Pons (tissue), 1 donor: ENCODE data around the gene UPK1A.
"Not testable (repeated sequence)": the region's sequence is repeated elsewhere in the genome, so short reads cannot be mapped to it uniquely, and the experiment has no call there.

Experiments used
- DNase-seq: peaks from one replicate; pipeline ENCODE4 v3.0.0-alpha.2; 2016; ENCODE audit warnings: low spot score

The UPK1A gene

GRCh38 chr19:35717665-35718344 lies 51.5 kb downstream of the UPK1A start, which contains the start of gene KMT2B:
TSS of gene KMT2B (plus strand) at chr19:35718003. CDS start at chr19:35718019, 16 bp downstream.
- no peak for DNase-seq

GRCh38 chr19:35718345-35719041 lies 52.2 kb downstream of the UPK1A start:
- no peak for DNase-seq

DNA sequence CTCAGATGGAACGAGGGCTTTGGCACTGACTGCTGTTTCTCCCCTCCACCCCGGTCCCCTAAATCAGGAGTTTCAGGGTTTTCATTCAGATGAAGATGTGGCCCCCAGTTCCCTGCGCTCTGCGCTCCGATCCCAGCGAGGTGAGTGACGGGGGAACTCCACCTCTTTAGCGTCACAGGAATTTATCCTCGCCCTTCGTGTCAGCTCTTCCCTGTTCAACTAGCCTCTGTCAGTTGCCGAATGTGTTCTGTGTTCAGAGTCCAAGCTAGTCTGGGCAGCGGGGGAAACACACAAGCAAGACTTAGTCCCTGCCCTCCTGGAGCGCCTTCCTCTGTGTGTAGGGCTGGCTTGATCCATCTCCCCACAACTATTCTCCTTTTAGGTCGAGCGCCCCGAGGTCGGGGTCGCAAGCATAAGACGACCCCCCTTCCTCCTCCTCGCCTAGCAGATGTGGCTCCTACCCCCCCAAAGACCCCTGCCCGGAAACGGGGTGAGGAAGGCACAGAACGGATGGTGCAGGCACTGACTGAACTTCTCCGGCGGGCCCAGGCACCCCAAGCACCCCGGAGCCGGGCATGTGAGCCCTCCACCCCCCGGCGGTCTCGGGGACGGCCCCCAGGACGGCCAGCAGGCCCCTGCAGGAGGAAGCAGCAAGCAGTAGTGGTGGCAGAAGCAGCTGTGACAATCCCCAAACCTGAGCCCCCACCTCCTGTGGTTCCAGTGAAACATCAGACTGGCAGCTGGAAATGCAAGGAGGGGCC lies 53.3 kb downstream of the UPK1A start:
- DNase-seq = no peak

GRCh38 chr19:35720163-35720524 lies 53.8 kb downstream of the UPK1A start:
- DNase-seq = no peak

- DNase-seq = no peak
Observed at GRCh38 chr19:35720648-35721047, 54.3 kb downstream of the UPK1A start.

GRCh38 chr19:35721374-35721773 lies 55.1 kb downstream of the UPK1A start:
- DNase-seq = no peak

- DNase-seq = no peak
Observed at GRCh38 chr19:35722461-35722860, 56.1 kb downstream of the UPK1A start.

DNA sequence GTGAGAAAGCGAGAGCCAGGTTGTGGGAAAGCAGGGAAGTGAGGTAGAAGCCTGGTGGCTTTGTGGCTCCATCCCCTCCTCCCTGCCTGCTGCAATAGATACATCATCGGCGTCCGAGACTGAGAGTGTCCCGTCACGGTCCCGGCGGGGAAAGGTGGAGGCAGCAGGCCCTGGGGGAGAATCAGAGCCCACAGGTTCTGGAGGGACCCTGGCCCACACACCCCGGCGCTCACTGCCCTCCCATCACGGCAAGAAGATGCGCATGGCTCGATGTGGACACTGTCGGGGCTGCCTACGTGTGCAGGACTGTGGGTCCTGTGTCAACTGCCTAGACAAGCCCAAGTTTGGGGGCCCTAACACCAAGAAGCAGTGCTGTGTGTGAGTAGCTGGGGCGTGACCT lies 56.6 kb downstream of the UPK1A start:
- no peak for DNase-seq

GRCh38 chr19:35723671-35724070 lies 57.4 kb downstream of the UPK1A start:
- DNase-seq = no peak

DNA sequence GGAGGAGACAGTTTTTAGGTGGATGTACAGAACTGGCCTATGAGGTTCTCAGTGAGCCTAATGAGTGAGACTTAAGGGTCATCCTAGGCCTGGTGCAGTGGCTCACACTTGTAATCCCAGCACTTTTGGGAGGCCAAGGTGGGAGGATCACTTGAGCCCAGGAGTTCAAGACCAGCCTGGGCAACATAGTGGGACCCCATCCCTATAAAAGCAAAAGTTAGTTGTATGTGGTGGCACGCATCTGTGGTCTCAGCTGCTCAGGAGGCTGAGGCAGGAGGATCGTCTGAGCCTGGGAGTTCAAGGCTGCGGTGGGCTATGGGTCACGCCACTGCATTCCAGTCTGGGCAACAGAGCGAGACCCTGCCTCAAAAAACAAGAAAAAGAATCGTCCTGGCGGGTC lies 57.8 kb downstream of the UPK1A start:
- not testable (repeated sequence) for DNase-seq

DNA sequence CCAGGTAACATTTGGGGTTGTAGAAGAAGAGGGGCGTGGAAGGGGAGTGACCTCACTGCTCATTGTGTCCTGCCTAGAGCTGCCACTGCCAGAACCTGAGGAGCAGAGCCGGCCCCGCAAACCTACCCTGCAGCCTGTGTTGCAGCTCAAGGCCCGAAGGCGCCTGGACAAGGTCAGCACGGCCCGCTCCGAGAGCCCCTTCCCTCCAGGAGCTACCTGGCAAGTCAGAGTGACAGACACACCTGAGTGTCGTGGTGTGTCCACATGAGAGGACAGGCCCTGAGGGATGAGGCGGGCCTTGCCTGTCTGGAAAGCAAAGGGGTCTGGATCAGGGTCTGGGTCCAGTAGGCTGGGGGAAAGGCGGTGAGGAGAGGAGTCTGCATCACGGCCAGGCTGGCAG lies 58.2 kb downstream of the UPK1A start:
- DNase-seq = no peak

DNA sequence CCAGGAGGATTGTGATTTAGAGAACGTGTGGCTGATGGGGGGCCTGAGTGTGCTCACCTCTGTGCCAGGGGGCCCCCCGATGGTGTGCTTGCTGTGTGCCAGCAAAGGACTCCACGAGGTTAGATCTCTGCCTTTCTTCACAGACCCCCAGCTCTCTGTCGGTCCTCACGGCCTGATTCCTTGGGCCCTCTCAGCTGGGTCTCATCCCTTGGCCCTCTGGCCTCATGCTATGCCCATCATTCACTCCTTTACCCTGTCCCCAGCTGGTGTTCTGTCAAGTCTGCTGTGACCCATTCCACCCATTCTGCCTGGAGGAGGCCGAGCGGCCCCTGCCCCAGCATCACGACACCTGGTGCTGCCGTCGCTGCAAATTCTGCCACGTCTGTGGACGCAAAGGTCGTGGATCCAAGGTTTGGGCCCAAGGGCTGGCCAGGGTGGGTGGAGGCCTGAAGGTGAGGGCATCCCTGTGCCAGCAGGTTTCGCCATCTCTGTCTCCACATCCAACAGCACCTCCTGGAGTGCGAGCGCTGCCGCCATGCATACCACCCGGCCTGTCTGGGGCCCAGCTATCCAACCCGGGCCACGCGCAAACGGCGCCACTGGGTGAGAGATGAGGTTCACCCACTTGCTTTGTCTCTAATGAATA lies 59.0 kb downstream of the UPK1A start:
- no peak for DNase-seq

GRCh38 chr19:35727053-35727955 lies 61.0 kb downstream of the UPK1A start:
- DNase-seq = no peak
